H1 (cell line): ENCODE data around the gene OSTF1. TPM values are rescaled to one million over a fixed set of nuclear protein-coding genes. Genes with fewer than 3 reads are reported as not detected.

Experiments used
- CTCF ChIA-PET: fragments of 300-600 bp; sonication (Branson Sonifier 250); formaldehyde crosslinking; loops from one replicate; lab custom pipeline; 2021; ENCODE audit not compliant: partially characterized antibody; lab: Charles Lee
- POLR2A ChIA-PET: fragments of 300-600 bp; sonication (Branson Sonifier 250); formaldehyde crosslinking; loops from one replicate; lab custom pipeline; 2021; ENCODE audit warnings: inconsistent platforms; ENCODE audit not compliant: partially characterized antibody; lab: Charles Lee
- DNase-seq, 2 experiments: peaks; one replicate each; pipeline versions ENCODE4 v3.0.0 to v3.0.0-alpha.2; 2010 to 2022; ENCODE audit warnings: low spot score in 2 of 2, low read depth in 1 of 2, mixed read lengths in 1 of 2
- FAIRE-seq: peaks from 2 replicates; lab custom pipeline; 2011; peaks lifted over from hg19 to GRCh38; lab: Jason Lieb, UNC
- H2AFZ ChIP-seq: 2 replicates; pipeline ENCODE4 v1.8.1; 2012; ENCODE audit warnings: low read length, inconsistent platforms
- H2AK5ac ChIP-seq: 2 replicates; pipeline ENCODE4 v1.6.1; 2013; ENCODE audit warnings: low read depth, low read length
- H2BK120ac ChIP-seq: replicated peaks from 2 replicates; pipeline ENCODE3; 2013; ENCODE audit warnings: low read depth, low read length, inconsistent platforms
- H2BK12ac ChIP-seq: 2 replicates; pipeline ENCODE4 v1.6.1; 2013; ENCODE audit warnings: low read depth, low read length
- H2BK15ac ChIP-seq: 2 replicates; pipeline ENCODE4 v1.6.1; 2013; ENCODE audit warnings: low read length
- H2BK20ac ChIP-seq: 2 replicates; pipeline ENCODE4 v1.6.1; 2013; ENCODE audit warnings: low read length
- H2BK5ac ChIP-seq: 2 replicates; pipeline ENCODE4 v1.6.1; 2013; ENCODE audit warnings: low read depth, low read length
- H3K14ac ChIP-seq: 2 replicates; pipeline ENCODE4 v1.6.1; 2013; ENCODE audit warnings: inconsistent platforms; ENCODE audit not compliant: insufficient read length
- H3K18ac ChIP-seq: 2 replicates; pipeline ENCODE4 v1.6.1; 2013; ENCODE audit warnings: low read length; ENCODE audit errors: extremely low read depth
- H3K23ac ChIP-seq: 2 replicates; pipeline ENCODE4 v1.6.1; 2013; ENCODE audit warnings: inconsistent platforms; ENCODE audit not compliant: insufficient read length
- H3K23me2 ChIP-seq: 2 replicates; pipeline ENCODE4 v1.6.1; 2013; ENCODE audit warnings: low read depth, low read length
- H3K27ac ChIP-seq: 2 replicates; pipeline ENCODE4 v1.6.1; 2011; ENCODE audit warnings: low read depth, low read length, inconsistent platforms
- H3K27me3 ChIP-seq, 4 experiments: replicated peaks in 1 of 4; 1 replicate in 1 of 4; 2 replicates in 3 of 4; pipeline versions ENCODE4 v1.6.1 to v1.8.1; 2011 to 2013; ENCODE audit warnings: low read length in 3 of 4, mild to moderate bottlenecking in 3 of 4, inconsistent platforms in 2 of 4, mixed read lengths in 2 of 4, moderate library complexity in 1 of 4; ENCODE audit not compliant: control insufficient read depth in 3 of 4, insufficient read depth in 3 of 4; ENCODE audit errors: extremely low read depth in 1 of 4
- H3K36me3 ChIP-seq, 4 experiments: 2 replicates each; pipeline versions ENCODE4 v1.6.1 to v1.8.1; 2011 to 2013; ENCODE audit warnings: mild to moderate bottlenecking in 4 of 4, low read length in 3 of 4, moderate library complexity in 2 of 4, control low read depth in 1 of 4, inconsistent platforms in 1 of 4; ENCODE audit not compliant: insufficient read depth in 4 of 4, control insufficient read depth in 2 of 4
- H3K4ac ChIP-seq: replicated peaks from 2 replicates; pipeline ENCODE3; 2013; ENCODE audit warnings: low read length, low read depth, mixed read lengths, inconsistent platforms; ENCODE audit not compliant: insufficient read length
- H3K4me1 ChIP-seq, 4 experiments: replicated peaks in 1 of 4; 1 replicate in 1 of 4; 2 replicates in 3 of 4; pipeline versions ENCODE4 v1.6.1 to v1.8.1; 2011 to 2013; ENCODE audit warnings: low read length in 3 of 4, inconsistent platforms in 2 of 4, mixed read lengths in 1 of 4; ENCODE audit not compliant: insufficient read depth in 4 of 4, control insufficient read depth in 3 of 4
- H3K4me2 ChIP-seq, 2 experiments: 2 replicates each; pipeline versions ENCODE4 v1.6.1 to v1.8.1; 2011 to 2013; ENCODE audit warnings: low read depth in 2 of 2, low read length in 2 of 2, control low read depth in 1 of 2, inconsistent platforms in 1 of 2, mild to moderate bottlenecking in 1 of 2; ENCODE audit not compliant: insufficient read depth in 1 of 2
- H3K4me3 ChIP-seq, 4 experiments: fragments of 200-600, 300-600 bp in 1 of 4; sonication (generic), shearing (Covaris generic), sonication (Bioruptor Twin) in 1 of 4; 2 replicates each; pipeline versions ENCODE4 v1.5.1 to v1.8.1; 2011 to 2016; ENCODE audit warnings: low read length in 4 of 4, low read depth in 3 of 4, control low read depth in 2 of 4, inconsistent platforms in 2 of 4, mild to moderate bottlenecking in 2 of 4, mixed read lengths in 1 of 4, moderate library complexity in 1 of 4; ENCODE audit not compliant: insufficient read depth in 2 of 4; ENCODE audit errors: extremely low read depth in 1 of 4
- H3K56ac ChIP-seq: replicated peaks from 2 replicates; pipeline ENCODE3; 2013; ENCODE audit warnings: low read depth, mild to moderate bottlenecking, mixed read lengths, low read length, inconsistent platforms; ENCODE audit not compliant: insufficient read length
- H3K79me1 ChIP-seq: 2 replicates; pipeline ENCODE4 v1.6.1; 2013; ENCODE audit warnings: low read depth, low read length, control low read depth
- H3K79me2 ChIP-seq, 2 experiments: 2 replicates each; pipeline versions ENCODE4 v1.6.1 to v1.8.1; 2012 to 2013; ENCODE audit warnings: low read length in 2 of 2, mild to moderate bottlenecking in 2 of 2, inconsistent platforms in 1 of 2; ENCODE audit not compliant: insufficient read depth in 2 of 2, control insufficient read depth in 1 of 2
- H3K9ac ChIP-seq, 4 experiments: replicated peaks in 1 of 4; 1 replicate in 1 of 4; 2 replicates in 3 of 4; pipeline versions ENCODE4 v1.6.1 to v1.8.1; 2011 to 2013; ENCODE audit warnings: low read depth in 3 of 4, low read length in 3 of 4, control low read depth in 2 of 4, mild to moderate bottlenecking in 2 of 4, moderate library complexity in 2 of 4, inconsistent platforms in 1 of 4; ENCODE audit errors: extremely low read depth in 1 of 4
- H3K9me3 ChIP-seq, 2 experiments: 2 replicates each; pipeline versions ENCODE4 v1.6.1 to v1.8.1; 2012 to 2013; ENCODE audit warnings: mild to moderate bottlenecking in 2 of 2, moderate library complexity in 2 of 2, control low read depth in 1 of 2, inconsistent platforms in 1 of 2, low read depth in 1 of 2, low read length in 1 of 2, mixed read lengths in 1 of 2; ENCODE audit not compliant: insufficient read depth in 2 of 2
- H4K20me1 ChIP-seq, 2 experiments: replicated peaks in 1 of 2; 2 replicates each; pipeline versions ENCODE3 to v1.8.1; 2011 to 2013; ENCODE audit warnings: inconsistent platforms in 2 of 2, low read length in 2 of 2, mild to moderate bottlenecking in 1 of 2; ENCODE audit not compliant: insufficient read depth in 2 of 2, control insufficient read depth in 1 of 2
- H4K5ac ChIP-seq: 2 replicates; pipeline ENCODE4 v1.6.1; 2013; ENCODE audit warnings: low read length, low read depth, mixed read lengths, inconsistent platforms; ENCODE audit not compliant: insufficient read length
- H4K8ac ChIP-seq: 2 replicates; pipeline ENCODE4 v1.8.0; 2013; ENCODE audit warnings: mild to moderate bottlenecking, moderate library complexity, low read length, inconsistent platforms; ENCODE audit not compliant: insufficient read depth; ENCODE audit errors: extremely low read depth
- H4K91ac ChIP-seq: replicated peaks from 2 replicates; pipeline ENCODE3; 2013; ENCODE audit warnings: low read length, mixed read lengths, inconsistent platforms; ENCODE audit not compliant: insufficient read length
- CHD1 ChIP-seq: IDR thresholded peaks from 2 replicates; pipeline ENCODE4 v1.6.1; 2012; ENCODE audit warnings: low read depth, low read length, improper control_type of control experiment
- CREB1 ChIP-seq: IDR thresholded peaks from 2 replicates; pipeline ENCODE4 v1.6.1; 2012; ENCODE audit warnings: inconsistent platforms
- EP300 ChIP-seq, 2 experiments: IDR thresholded peaks; 1 replicate in 1 of 2; 2 replicates in 1 of 2; pipeline ENCODE4 v1.6.1; 2011 to 2012; ENCODE audit warnings: low read depth in 2 of 2, low read length in 2 of 2, mild to moderate bottlenecking in 2 of 2, borderline replicate concordance in 1 of 2, inconsistent platforms in 1 of 2, moderate library complexity in 1 of 2
- FOSL1 ChIP-seq: IDR thresholded peaks from 2 replicates; pipeline ENCODE4 v1.6.1; 2011; ENCODE audit warnings: mild to moderate bottlenecking, low read depth, low read length, moderate library complexity; ENCODE audit not compliant: insufficient read depth
- POU5F1 ChIP-seq: IDR thresholded peaks from 2 replicates; pipeline ENCODE4 v1.6.1; 2011; ENCODE audit warnings: low read depth, mild to moderate bottlenecking, low read length, moderate library complexity
- RFX5 ChIP-seq: IDR thresholded peaks from 2 replicates; pipeline ENCODE4 v1.6.1; 2011; ENCODE audit warnings: low read depth, low read length, improper control_type of control experiment, borderline replicate concordance
- RXRA ChIP-seq: IDR thresholded peaks from 2 replicates; pipeline ENCODE4 v1.6.1; 2011; ENCODE audit warnings: low read depth, mild to moderate bottlenecking, low read length, moderate library complexity; ENCODE audit not compliant: insufficient read depth
- TBP ChIP-seq: IDR thresholded peaks from 2 replicates; pipeline ENCODE4 v1.6.1; 2011; ENCODE audit warnings: low read depth, low read length, improper control_type of control experiment
- WGBS, 2 experiments: shearing (Covaris generic) in 1 of 2; methylation state at CpG; one replicate each; pipeline versions ENCODE4 v1.1.6 to v1.1.7; 2013 to 2015; ENCODE audit warnings: low lambda C conversion rate in 2 of 2, mixed read lengths in 2 of 2, inconsistent platforms in 1 of 2, low coverage in 1 of 2, missing lambda C conversion rate in 1 of 2; ENCODE audit not compliant: insufficient replicate concordance in 2 of 2, insufficient coverage in 1 of 2, insufficient read length in 1 of 2; ENCODE audit errors: extremely low coverage in 1 of 2, missing lambda C conversion rate in 1 of 2; 5-methylcytosine and 5-hydroxymethylcytosine counted together
- polyA plus RNA-seq, 7 experiments: library from polyadenylated mRNA; depleted of rRNA in 3 of 7; stranded (reverse) in 5 of 7; unstranded in 2 of 7; fragments of >200 nt in 5 of 7; fragments of 200-250 nt in 2 of 7; gene quantifications; 1 replicate in 5 of 7; 2 replicates in 1 of 7; 4 replicates in 1 of 7; pipeline versions ENCODE4 v1.2.1 to v1.2.3, GENCODE V29; 2011 to 2013; ENCODE audit warnings: missing spikeins in 2 of 7, mixed read lengths in 2 of 7
- total RNA-seq: library from RNA; stranded (reverse); fragmentation: NEBNext Ultra II Directional; extraction: Animal tissue kit (Norgen Biotek cat#: 25700); gene quantifications from 2 replicates; pipeline ENCODE4 v1.2.1, GENCODE V29; 2021
- TF ChIP-seq, protein P1 (sequence below), 3 experiments: IDR thresholded peaks; 1 replicate in 2 of 3; 2 replicates in 1 of 3; pipeline versions ENCODE4 v1.5.1 to v1.6.1; 2011; ENCODE audit warnings: low read length in 3 of 3, mild to moderate bottlenecking in 3 of 3, inconsistent platforms in 2 of 3, low read depth in 1 of 3, moderate library complexity in 1 of 3; ENCODE audit not compliant: insufficient read depth in 1 of 3; ENCODE audit errors: control extremely low read depth in 1 of 3
- TF ChIP-seq, protein P2 (sequence below): IDR thresholded peaks from 2 replicates; pipeline ENCODE4 v1.6.1; 2011; ENCODE audit warnings: low read depth, mild to moderate bottlenecking, low read length; ENCODE audit not compliant: insufficient read depth

Gene OSTF1
- total and polyA plus RNA-seq, 2 of the 8 experiments (the other 6 are each of a cell fraction or from before 2014, with no cell fraction given) = 5.0 to 18.9 TPM

DNA sequence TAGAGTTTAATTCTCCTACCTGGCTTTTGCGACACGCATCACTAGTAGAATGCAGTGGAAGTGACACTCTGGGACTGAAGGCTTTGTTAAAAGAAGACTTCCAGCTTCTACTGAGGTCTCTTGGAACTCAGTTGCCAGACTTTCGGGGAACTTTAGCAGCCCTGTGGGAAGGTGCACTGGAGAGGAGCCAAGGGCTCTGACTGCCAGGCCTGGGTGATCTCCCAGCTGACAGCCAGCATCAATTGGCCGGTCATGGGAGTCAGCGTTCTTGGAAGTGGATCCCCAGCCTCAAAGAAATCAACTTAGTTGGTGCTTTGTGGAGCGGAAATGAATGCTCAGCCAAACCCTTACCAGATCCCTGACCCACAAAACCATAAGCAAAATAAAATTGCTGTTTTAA lies 87.1 kb downstream of the OSTF1 start:
- CTCF ChIA-PET = interaction anchor here (1.5 to 8.9 kb wide), 2 partner anchors 10 to 12 kb away, joined by 3 to 61 read pairs; no protein-coding TSS in a partner anchor
- no peaks in the 10 kb centered on the region for H4K20me1 ChIP-seq

More for the DNA sequence above, 87.1 kb downstream of the OSTF1 start:
- H2BK20ac ChIP-seq = no peak overlapping the region
- no peak overlapping the region for H3K23ac ChIP-seq
- H3K23me2 ChIP-seq = no peaks in the 10 kb centered on the region; the same call in 1 of the 2 replicates
- no peak overlapping the region for H2BK12ac ChIP-seq
- H2BK120ac ChIP-seq = no peak overlapping the region
- H2AK5ac ChIP-seq = no peak overlapping the region
- DNase-seq (no peak), FAIRE-seq (no peak)
- 90% methylated on average over 6 of the region's 6 CpGs; no CpG with 5 or more reads in 1 of the 2 experiments for WGBS, 2 experiments
- POLR2A ChIA-PET = no interaction called here
- H3K4ac ChIP-seq = no peak overlapping the region
- H4K91ac ChIP-seq = no peak overlapping the region
- H3K27me3 ChIP-seq = no peaks in the 10 kb centered on the region
- no peak overlapping the region for H4K8ac ChIP-seq
- H3K79me1 ChIP-seq = no peaks in the 10 kb centered on the region
- TF ChIP-seq CHD1 (no peak), CREB1 (no peak), RFX5 (no peak), TBP (no peak), POU5F1 (no peak), RXRA (no peak), EP300 (IDR thresholded peaks at IDR 0.05; ENCODE audit: borderline replicate concordance in 1 of 2, low read depth in 2 of 2, low read length in 2 of 2) (no peak), FOSL1 (no peak)
- TF ChIP-seq, protein P1, sequence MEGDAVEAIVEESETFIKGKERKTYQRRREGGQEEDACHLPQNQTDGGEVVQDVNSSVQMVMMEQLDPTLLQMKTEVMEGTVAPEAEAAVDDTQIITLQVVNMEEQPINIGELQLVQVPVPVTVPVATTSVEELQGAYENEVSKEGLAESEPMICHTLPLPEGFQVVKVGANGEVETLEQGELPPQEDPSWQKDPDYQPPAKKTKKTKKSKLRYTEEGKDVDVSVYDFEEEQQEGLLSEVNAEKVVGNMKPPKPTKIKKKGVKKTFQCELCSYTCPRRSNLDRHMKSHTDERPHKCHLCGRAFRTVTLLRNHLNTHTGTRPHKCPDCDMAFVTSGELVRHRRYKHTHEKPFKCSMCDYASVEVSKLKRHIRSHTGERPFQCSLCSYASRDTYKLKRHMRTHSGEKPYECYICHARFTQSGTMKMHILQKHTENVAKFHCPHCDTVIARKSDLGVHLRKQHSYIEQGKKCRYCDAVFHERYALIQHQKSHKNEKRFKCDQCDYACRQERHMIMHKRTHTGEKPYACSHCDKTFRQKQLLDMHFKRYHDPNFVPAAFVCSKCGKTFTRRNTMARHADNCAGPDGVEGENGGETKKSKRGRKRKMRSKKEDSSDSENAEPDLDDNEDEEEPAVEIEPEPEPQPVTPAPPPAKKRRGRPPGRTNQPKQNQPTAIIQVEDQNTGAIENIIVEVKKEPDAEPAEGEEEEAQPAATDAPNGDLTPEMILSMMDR (IDR thresholded peaks at IDR 0.05; ENCODE audit: control extremely low read depth in 1 of 3, insufficient read depth in 1 of 3, low read depth in 1 of 3, low read length in 3 of 3) = no peak
- TF ChIP-seq, protein P2, sequence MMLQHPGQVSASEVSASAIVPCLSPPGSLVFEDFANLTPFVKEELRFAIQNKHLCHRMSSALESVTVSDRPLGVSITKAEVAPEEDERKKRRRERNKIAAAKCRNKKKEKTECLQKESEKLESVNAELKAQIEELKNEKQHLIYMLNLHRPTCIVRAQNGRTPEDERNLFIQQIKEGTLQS = no peak
- no peak overlapping the region for H2BK15ac ChIP-seq
- H3K9ac ChIP-seq = no peak overlapping the region
- H3K36me3 ChIP-seq = no peaks in the 10 kb centered on the region
- no peak overlapping the region for H2AFZ ChIP-seq
- no peaks in the 10 kb centered on the region for H3K4me1 ChIP-seq
- no peak overlapping the region for H3K56ac ChIP-seq
- no peak overlapping the region for H3K4me3 ChIP-seq
- H3K27ac ChIP-seq = no peak overlapping the region
- H3K4me2 ChIP-seq = no peak overlapping the region
- no peaks in the 10 kb centered on the region for H3K9me3 ChIP-seq
- no peak overlapping the region for H4K5ac ChIP-seq
- no peak overlapping the region for H3K18ac ChIP-seq
- no peak overlapping the region for H2BK5ac ChIP-seq
- H3K79me2 ChIP-seq = no peaks in the 10 kb centered on the region
- H3K14ac ChIP-seq = no peak overlapping the region
